Measurements from ENCODE around the gene LRRC3. TPM values are rescaled to one million over a fixed set of nuclear protein-coding genes. Genes with fewer than 3 reads are reported as not detected.

LRRC3 gene
- total RNA-seq, 2 experiments from 2014 or later, result not detected

DNA sequence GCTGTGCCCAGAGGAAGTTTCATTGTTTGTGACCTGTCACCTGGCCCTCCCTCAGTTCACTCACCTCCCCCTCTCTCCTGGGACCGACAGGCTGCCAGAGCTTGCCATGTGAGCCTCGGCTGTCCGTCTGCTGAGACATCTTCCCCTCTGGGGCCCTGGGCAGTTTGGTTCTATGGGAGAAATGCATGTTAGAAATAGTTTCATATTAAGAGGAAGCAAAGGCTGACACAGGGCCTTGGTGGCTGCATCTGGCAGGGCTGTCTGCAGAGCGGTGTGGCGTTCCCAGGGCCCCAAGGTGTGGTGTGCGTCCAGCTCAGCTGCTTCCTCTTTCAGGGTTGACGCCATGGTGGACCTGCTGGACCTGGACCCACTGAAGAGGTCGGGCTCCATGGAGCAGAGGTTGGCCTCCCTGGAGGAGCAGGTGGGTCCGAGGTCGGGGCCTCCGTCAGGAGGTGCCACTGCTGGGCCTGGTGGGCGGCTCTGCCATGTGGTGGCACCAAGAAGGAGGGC lies 31.9 kb upstream of the LRRC3 start:
- Histone ChIP-seq H2AFZ (ENCODE audit: low read length) (no peak overlapping the region), H3K79me2 (ENCODE audit: insufficient read depth, low read depth, low read length) (no peaks in the 10 kb centered on the region), H3K36me3 (ENCODE audit: insufficient read depth, low read length) (no peaks in the 10 kb centered on the region), H4K20me1 (ENCODE audit: insufficient read depth, low read length) (no peaks in the 10 kb centered on the region), H3K4me1 (ENCODE audit: insufficient read depth, low read length, poor library complexity, severe bottlenecking) (peaks cover 9% of the 10 kb centered on the region), H3K27ac (ENCODE audit: low read depth, low read length, poor library complexity, severe bottlenecking) (no peak overlapping the region), H3K4me2 (ENCODE audit: low read length) (no peak overlapping the region), H3K9me3 (ENCODE audit: low read length) (no peaks in the 10 kb centered on the region), H3K9me2 (ENCODE audit: insufficient read depth, low read length) (no peaks in the 10 kb centered on the region), H3K4me3 (ENCODE audit: low read depth, low read length, poor library complexity, severe bottlenecking) (no peak overlapping the region)
- DNase-seq (ENCODE audit: low spot score), result peak; percentile 27
- intact Hi-C loops (cut with micrococcal nuclease; ENCODE audit: unreplicated experiment), result no loop called here
- POLR2A ChIA-PET, result no interaction called here
- no peak for TF ChIP-seq EZH2phosphoT487 (IDR thresholded peaks at IDR 0.05; ENCODE audit: borderline replicate concordance, low read depth, low read length)
- TF ChIP-seq, protein P1, sequence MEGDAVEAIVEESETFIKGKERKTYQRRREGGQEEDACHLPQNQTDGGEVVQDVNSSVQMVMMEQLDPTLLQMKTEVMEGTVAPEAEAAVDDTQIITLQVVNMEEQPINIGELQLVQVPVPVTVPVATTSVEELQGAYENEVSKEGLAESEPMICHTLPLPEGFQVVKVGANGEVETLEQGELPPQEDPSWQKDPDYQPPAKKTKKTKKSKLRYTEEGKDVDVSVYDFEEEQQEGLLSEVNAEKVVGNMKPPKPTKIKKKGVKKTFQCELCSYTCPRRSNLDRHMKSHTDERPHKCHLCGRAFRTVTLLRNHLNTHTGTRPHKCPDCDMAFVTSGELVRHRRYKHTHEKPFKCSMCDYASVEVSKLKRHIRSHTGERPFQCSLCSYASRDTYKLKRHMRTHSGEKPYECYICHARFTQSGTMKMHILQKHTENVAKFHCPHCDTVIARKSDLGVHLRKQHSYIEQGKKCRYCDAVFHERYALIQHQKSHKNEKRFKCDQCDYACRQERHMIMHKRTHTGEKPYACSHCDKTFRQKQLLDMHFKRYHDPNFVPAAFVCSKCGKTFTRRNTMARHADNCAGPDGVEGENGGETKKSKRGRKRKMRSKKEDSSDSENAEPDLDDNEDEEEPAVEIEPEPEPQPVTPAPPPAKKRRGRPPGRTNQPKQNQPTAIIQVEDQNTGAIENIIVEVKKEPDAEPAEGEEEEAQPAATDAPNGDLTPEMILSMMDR (conservative IDR thresholded peaks at IDR 0.05; ENCODE audit: low read length), result no peak
- CTCF ChIA-PET (ENCODE audit: unreplicated experiment), result no interaction called here
- BruUV-seq (replicated peaks), result no TSS peak

GRCh38 chr21:44423941-44424607 lies 31.2 kb upstream of the LRRC3 start:
- intact Hi-C loops (cut with micrococcal nuclease; ENCODE audit: unreplicated experiment), result no loop called here

More at GRCh38 chr21:44423941-44424607, 31.2 kb upstream of the LRRC3 start:
- Histone ChIP-seq H3K79me2 (ENCODE audit: insufficient read depth, low read depth, low read length) (no peaks in the 10 kb centered on the region), H3K4me3 (ENCODE audit: low read depth, low read length, poor library complexity, severe bottlenecking) (no peak overlapping the region), H3K27ac (ENCODE audit: low read depth, low read length, poor library complexity, severe bottlenecking) (no peak overlapping the region), H3K36me3 (ENCODE audit: insufficient read depth, low read length) (no peaks in the 10 kb centered on the region), H3K9me2 (ENCODE audit: insufficient read depth, low read length) (no peaks in the 10 kb centered on the region), H3K9me3 (ENCODE audit: low read length) (peaks cover 6% of the 10 kb centered on the region; the same call in 1 of the 2 replicates), H2AFZ (ENCODE audit: low read length) (no peak overlapping the region), H4K20me1 (ENCODE audit: insufficient read depth, low read length) (no peaks in the 10 kb centered on the region), H3K4me2 (ENCODE audit: low read length) (no peak overlapping the region), H3K4me1 (ENCODE audit: insufficient read depth, low read length, poor library complexity, severe bottlenecking) (peaks cover 9% of the 10 kb centered on the region)
- ChIA-PET POLR2A (interaction anchor here (0.6 kb wide), 1 partner anchor 45 kb away, joined by 4 read pairs; no protein-coding TSS in a partner anchor), CTCF (ENCODE audit: unreplicated experiment) (no interaction called here)
- no peak for TF ChIP-seq EZH2phosphoT487 (IDR thresholded peaks at IDR 0.05; ENCODE audit: borderline replicate concordance, low read depth, low read length)
- TF ChIP-seq, protein P1 (conservative IDR thresholded peaks at IDR 0.05; ENCODE audit: low read length), result no peak
- DNase-seq (ENCODE audit: low spot score), result no peak
- BruUV-seq (replicated peaks), result no TSS peak
